Mucosa of rectum (tissue), 2 donors: ENCODE data around the gene KPNA1.

ENCODE experiments used
- H3K27ac ChIP-seq, 2 donors: one replicate each; pipeline ENCODE4 v1.7.0; 2013; ENCODE audit warnings: inconsistent platforms in 2 of 2, low read depth in 2 of 2, low read length in 2 of 2
- H3K27me3 ChIP-seq, 2 donors: one replicate each; pipeline ENCODE4 v1.7.0; 2013; ENCODE audit warnings: low read length in 2 of 2; ENCODE audit not compliant: control insufficient read depth in 2 of 2, insufficient read depth in 2 of 2
- H3K36me3 ChIP-seq, 2 donors: one replicate each; pipeline ENCODE4 v1.7.0; 2013; ENCODE audit warnings: low read length in 2 of 2; ENCODE audit not compliant: control insufficient read depth in 2 of 2, insufficient read depth in 2 of 2
- H3K4me1 ChIP-seq, 2 donors: one replicate each; pipeline ENCODE4 v1.7.0; 2013; ENCODE audit warnings: low read length in 2 of 2, mild to moderate bottlenecking in 1 of 2; ENCODE audit not compliant: control insufficient read depth in 2 of 2, insufficient read depth in 2 of 2
- H3K4me3 ChIP-seq, 2 donors: one replicate each; pipeline ENCODE4 v1.7.0; 2013; ENCODE audit warnings: low read length in 2 of 2
- H3K9ac ChIP-seq, 2 donors: one replicate each; pipeline ENCODE4 v1.7.0; 2013; ENCODE audit warnings: low read length in 2 of 2, low read depth in 1 of 2, mild to moderate bottlenecking in 1 of 2
- H3K9me3 ChIP-seq, 2 donors: one replicate each; pipeline ENCODE4 v1.7.0; 2013; ENCODE audit warnings: low read length in 2 of 2; ENCODE audit not compliant: control insufficient read depth in 2 of 2
- donor health status: healthy.
- donor health status: Normal muscosa, but diverticular disease.

The KPNA1 gene

GRCh38 chr3:122392868-122393844 lies 121.6 kb downstream of the KPNA1 start:
- no peak overlapping the region for H3K4me3 ChIP-seq
- H3K9me3 ChIP-seq, result no peaks in the 10 kb centered on the region
- no peak overlapping the region for H3K9ac ChIP-seq
- H3K27me3 ChIP-seq, result no peaks in the 10 kb centered on the region
- H3K27ac ChIP-seq, result no peak overlapping the region
- peaks cover 0 to 11% of the 10 kb centered on the region in 2 donors for H3K36me3 ChIP-seq
- no peaks in the 10 kb centered on the region for H3K4me1 ChIP-seq

- H3K4me1 ChIP-seq, result peaks cover 0 to 11% of the 10 kb centered on the region in 2 donors
- peaks cover 3 to 11% of the 10 kb centered on the region in 2 donors for H3K36me3 ChIP-seq
- no peak overlapping the region for H3K9ac ChIP-seq
- H3K9me3 ChIP-seq, result no peaks in the 10 kb centered on the region
- H3K4me3 ChIP-seq, result no peak overlapping the region
- H3K27me3 ChIP-seq, result no peaks in the 10 kb centered on the region
- H3K27ac ChIP-seq, result no peak overlapping the region
Observed at GRCh38 chr3:122391681-122392446, 122.9 kb downstream of the KPNA1 start.

- Histone ChIP-seq H3K36me3 (peaks cover 3 to 11% of the 10 kb centered on the region in 2 donors), H3K27ac (no peak overlapping the region), H3K4me1 (peaks cover 0 to 17% of the 10 kb centered on the region in 2 donors), H3K9me3 (no peaks in the 10 kb centered on the region), H3K4me3 (no peak overlapping the region), H3K27me3 (no peaks in the 10 kb centered on the region), H3K9ac (no peak overlapping the region)
Observed at GRCh38 chr3:122390665-122391064, 124.1 kb downstream of the KPNA1 start.

- H3K9ac ChIP-seq, result no peak overlapping the region
- peaks cover 3 to 11% of the 10 kb centered on the region in 2 donors for H3K36me3 ChIP-seq
- H3K4me1 ChIP-seq, result peaks cover 4 to 17% of the 10 kb centered on the region in 2 donors
- no peaks in the 10 kb centered on the region for H3K27me3 ChIP-seq
- no peaks in the 10 kb centered on the region for H3K9me3 ChIP-seq
- H3K27ac ChIP-seq, result no peak overlapping the region
- no peak overlapping the region for H3K4me3 ChIP-seq
Observed at GRCh38 chr3:122389892-122390291, 124.8 kb downstream of the KPNA1 start.

- H3K9me3 ChIP-seq, result no peaks in the 10 kb centered on the region
- no peak overlapping the region for H3K9ac ChIP-seq
- H3K27ac ChIP-seq, result no peak overlapping the region
- H3K27me3 ChIP-seq, result no peaks in the 10 kb centered on the region
- H3K4me1 ChIP-seq, result peaks cover 4 to 21% of the 10 kb centered on the region in 2 donors
- H3K36me3 ChIP-seq, result peaks cover 3 to 10% of the 10 kb centered on the region in 2 donors
- H3K4me3 ChIP-seq, result no peak overlapping the region
Observed at GRCh38 chr3:122389197-122389596, 125.5 kb downstream of the KPNA1 start.

- no peak overlapping the region for H3K9ac ChIP-seq
- H3K4me1 ChIP-seq, result peaks cover 9 to 26% of the 10 kb centered on the region in 2 donors
- no peaks in the 10 kb centered on the region for H3K9me3 ChIP-seq
- no peaks in the 10 kb centered on the region for H3K27me3 ChIP-seq
- no peak overlapping the region for H3K4me3 ChIP-seq
- no peak overlapping the region for H3K27ac ChIP-seq
- peaks cover 0 to 3% of the 10 kb centered on the region in 2 donors for H3K36me3 ChIP-seq
Observed at GRCh38 chr3:122387709-122388108, 127.0 kb downstream of the KPNA1 start.

GRCh38 chr3:122383771-122384697 lies 130.7 kb downstream of the KPNA1 start, which contains the start of gene FAM162A:
TSS of gene FAM162A (plus strand) at chr3:122384182. CDS start at chr3:122384266, 84 bp downstream.
- Histone ChIP-seq H3K9me3 (no peaks in the 10 kb centered on the region), H3K9ac (peak within 1 kb of the TSS; percentile 87 to 92), H3K4me3 (peak within 1 kb of the TSS; percentile 91 to 98), H3K27me3 (no peaks in the 10 kb centered on the region), H3K4me1 (peaks cover 9 to 31% of the 10 kb centered on the region in 2 donors), H3K36me3 (peaks cover 0 to 3% of the 10 kb centered on the region in 2 donors), H3K27ac (peak within 1 kb of the TSS; percentile 92 to 93)

GRCh38 chr3:122382888-122383666 lies 131.7 kb downstream of the KPNA1 start, which contains the start of gene MIX23:
TSS of gene MIX23 (minus strand) at chr3:122383231. CDS start at chr3:122383224, 7 bp downstream.
- H3K27ac ChIP-seq, result peak within 1 kb of the TSS; percentile 92 to 93
- peaks cover 9 to 30% of the 10 kb centered on the region in 2 donors for H3K4me1 ChIP-seq
- no peaks in the 10 kb centered on the region for H3K9me3 ChIP-seq
- no peaks in the 10 kb centered on the region for H3K27me3 ChIP-seq
- peaks cover 0 to 3% of the 10 kb centered on the region in 2 donors for H3K36me3 ChIP-seq
- H3K4me3 ChIP-seq, result peak within 1 kb of the TSS; percentile 91 to 98
- peak within 1 kb of the TSS; percentile 87 to 92 for H3K9ac ChIP-seq

- Histone ChIP-seq H3K9me3 (no peaks in the 10 kb centered on the region), H3K4me3 (no peak overlapping the region), H3K4me1 (peaks cover 0 to 5% of the 10 kb centered on the region in 2 donors), H3K27me3 (no peaks in the 10 kb centered on the region), H3K9ac (no peak overlapping the region), H3K36me3 (no peaks in the 10 kb centered on the region), H3K27ac (no peak overlapping the region)
Observed at GRCh38 chr3:122377975-122378374, 136.8 kb downstream of the KPNA1 start.
